ENCODE data around the gene ADCY6. TPM values are rescaled to one million over a fixed set of nuclear protein-coding genes. Genes with fewer than 3 reads are reported as not detected.

ADCY6 gene
- total and polyA plus RNA-seq, 2 donors (not counting 3 experiments of a cell fraction or from before 2014, with no cell fraction given), result 37.0 to 46.2 TPM

GRCh38 chr12:48803675-48804074 is 14.8 kb upstream of the ADCY6 start:
- no peak for FAIRE-seq
- dilution Hi-C loops (cut with MboI; ENCODE audit: extremely low pct_ligation_motif_present, low sequenced_read_pairs), result no loop called here

More at GRCh38 chr12:48803675-48804074, 14.8 kb upstream of the ADCY6 start:
- Histone ChIP-seq H3K4me1 (ENCODE audit: control insufficient read depth, extremely low read depth, insufficient read depth, low read length) (no peaks in the 10 kb centered on the region), H3K4me2 (ENCODE audit: insufficient read depth, low read length) (no peak overlapping the region), H3K9me1 (replicated peaks; ENCODE audit: control insufficient read depth, extremely low read depth, insufficient read depth, low read length) (no peaks in the 10 kb centered on the region), H3K27ac (ENCODE audit: insufficient read depth, low read depth, low read length) (no peak overlapping the region), H2AFZ (ENCODE audit: low read depth, low read length) (no peak overlapping the region), H3K4me3 (replicated peaks in 1 of 3; ENCODE audit: insufficient read depth in 1 of 3, low read depth in 1 of 3, low read length in 3 of 3) (no peak overlapping the region), H3K9ac (replicated peaks; ENCODE audit: extremely low read depth, insufficient read depth, low read length) (no peak overlapping the region), H3K9me3 (replicated peaks; ENCODE audit: control insufficient read depth, insufficient read depth, low read length) (no peaks in the 10 kb centered on the region), H3K27me3 (ENCODE audit: control insufficient read depth in 2 of 2, insufficient read depth in 2 of 2, low read length in 2 of 2) (peaks cover 0 to 3% of the 10 kb centered on the region in 2 experiments), H3K79me2 (ENCODE audit: control insufficient read depth, insufficient read depth, low read length) (no peaks in the 10 kb centered on the region), H3K36me3 (ENCODE audit: control insufficient read depth in 2 of 2, extremely low read depth in 1 of 2, insufficient read depth in 2 of 2, low read length in 2 of 2) (no peaks in the 10 kb centered on the region), H4K20me1 (replicated peaks; ENCODE audit: control insufficient read depth, extremely low read depth, insufficient read depth, low read length) (no peaks in the 10 kb centered on the region)
- ChIA-PET CTCF (interaction anchor here (1.0 to 16.5 kb wide), 2 partner anchors 11 to 46 kb away, joined by 4 to 606 read pairs; no protein-coding TSS in a partner anchor), POLR2A (no interaction called here)
- intact Hi-C loops (cut with micrococcal nuclease), result no loop called here
- no TSS peak for BruUV-seq (replicated peaks)
- no peak for DNase-seq (ENCODE audit: low read depth, low spot score)
- TF ChIP-seq MAX (IDR thresholded peaks at IDR 0.05; ENCODE audit: insufficient read depth, insufficient read length) (no peak), FOS (IDR thresholded peaks at IDR 0.05; ENCODE audit: borderline replicate concordance, insufficient read depth, low read length) (no peak), GATA2 (IDR thresholded peaks at IDR 0.05; ENCODE audit: insufficient read depth, insufficient read length, low read depth, low read length) (no peak), POLR2AphosphoS5 (IDR thresholded peaks at IDR 0.05; ENCODE audit: insufficient read depth, low read depth, low read length) (no peak), MYC (IDR thresholded peaks at IDR 0.05; ENCODE audit: low read depth, low read length) (no peak), POLR2A (IDR thresholded peaks at IDR 0.05; ENCODE audit: low read depth, low read length) (no peak), EZH2 (IDR thresholded peaks at IDR 0.05; ENCODE audit: borderline replicate concordance, low read depth, low read length, severe bottlenecking) (no peak), JUN (IDR thresholded peaks at IDR 0.05; ENCODE audit: borderline replicate concordance, insufficient read depth, insufficient read length, low read depth) (no peak), CTCF (IDR thresholded peaks at IDR 0.05; ENCODE audit: extremely low read depth in 1 of 2, insufficient read depth in 1 of 2, low read depth in 1 of 2, low read length in 2 of 2) (no peak)
